GM12892 (cell line): ENCODE measurements around the gene USP7.
A peak's percentile ranks its signal among the peaks of the same experiment; 100 is the strongest.

ENCODE experiments used
- DNase-seq: peaks from one replicate; pipeline ENCODE4 v3.0.0; 2011; ENCODE audit not compliant: insufficient read length
- FAIRE-seq: peaks from 2 replicates; lab custom pipeline; 2011; peaks lifted over from hg19 to GRCh38; lab: Jason Lieb, UNC
- POLR2A ChIP-seq: IDR thresholded peaks from 2 replicates; pipeline ENCODE4 v1.6.1; 2011; ENCODE audit warnings: low read depth, low read length, control low read depth
- POLR2AphosphoS5 ChIP-seq: IDR thresholded peaks from 2 replicates; pipeline ENCODE4 v1.6.1; 2011; ENCODE audit warnings: low read depth, low read length, control low read depth
- TAF1 ChIP-seq: IDR thresholded peaks from 2 replicates; pipeline ENCODE4 v1.6.1; 2011; ENCODE audit warnings: low read depth, mild to moderate bottlenecking, control low read depth, low read length, borderline replicate concordance

The USP7 gene

DNA sequence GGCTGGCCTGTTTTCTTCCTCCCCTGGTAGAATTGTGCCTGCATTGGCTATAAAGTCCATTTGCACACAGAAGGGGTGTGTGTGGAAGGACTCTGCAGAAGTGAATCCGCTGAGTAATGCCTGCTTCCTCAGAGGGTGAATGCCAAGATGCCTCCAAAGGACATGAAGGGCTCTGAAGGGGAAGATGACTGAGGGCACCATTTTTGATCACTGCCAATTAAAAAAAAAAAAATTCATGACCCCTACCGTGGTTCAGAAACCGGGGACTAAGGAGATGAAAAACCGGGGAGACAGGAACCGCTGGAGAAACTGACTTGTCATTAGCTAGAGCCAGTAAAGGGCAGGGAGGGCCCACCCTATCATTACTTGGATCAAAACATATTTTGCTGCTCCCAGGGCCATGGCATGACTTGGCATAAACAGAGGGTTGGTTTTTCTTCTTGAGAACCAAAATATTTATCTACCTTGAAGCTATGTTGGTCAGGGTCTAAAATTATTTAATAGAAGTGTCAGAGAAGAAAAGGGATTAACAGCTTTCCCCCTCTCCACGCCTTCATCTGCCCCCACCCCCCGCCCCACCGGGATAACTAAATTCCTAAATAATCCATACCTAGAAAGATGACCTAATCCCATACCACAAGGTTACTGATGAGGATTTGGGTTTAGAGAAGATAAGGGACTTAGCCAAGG is 3.6 kb upstream of the USP7 start:
- TF ChIP-seq POLR2A (no peak), TAF1 (no peak), POLR2AphosphoS5 (no peak)
- DNase-seq (no peak), FAIRE-seq (no peak)

DNA sequence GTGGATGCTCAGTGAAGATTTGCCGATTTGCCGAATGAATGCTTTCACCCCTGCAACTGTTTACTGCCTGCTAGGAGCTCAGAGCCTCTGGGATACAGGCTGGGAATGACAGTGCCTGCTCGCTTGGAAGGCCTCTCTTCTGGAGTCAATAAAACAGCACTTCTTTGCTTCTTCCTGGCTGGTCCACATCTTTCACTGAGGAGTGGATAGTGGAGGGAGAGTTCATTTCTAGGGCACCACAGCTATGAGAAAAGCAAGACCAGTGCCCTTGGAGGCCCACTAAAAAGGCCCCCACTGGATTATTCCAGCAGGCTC is 3.1 kb upstream of the USP7 start:
- no peak for DNase-seq
- TF ChIP-seq POLR2AphosphoS5 (no peak), TAF1 (no peak), POLR2A (no peak)
- no peak for FAIRE-seq

DNA sequence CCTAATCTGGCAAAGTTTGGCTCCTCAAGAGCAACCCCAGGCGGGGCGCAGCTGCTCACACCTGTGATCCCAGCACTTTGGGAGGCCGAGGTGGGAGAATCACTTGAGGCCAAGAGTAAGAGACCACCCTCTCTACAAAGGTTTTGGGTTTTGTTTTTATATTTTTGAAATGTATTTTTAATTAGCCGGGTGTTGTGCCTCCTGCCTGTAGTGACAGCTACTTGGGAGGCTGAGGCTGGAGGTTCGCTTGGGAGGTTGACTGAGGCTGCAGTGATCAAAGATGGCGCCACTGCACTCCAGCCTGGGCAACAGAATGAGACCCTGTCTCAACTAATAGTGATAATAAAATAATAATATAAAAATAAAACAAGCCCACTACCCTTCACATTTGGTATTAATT is 756 bp upstream of the USP7 start:
- no peak for FAIRE-seq
- TF ChIP-seq POLR2AphosphoS5 = no peak
- no peak for TF ChIP-seq POLR2A
- TF ChIP-seq TAF1 = no peak
- DNase-seq = no peak

DNA sequence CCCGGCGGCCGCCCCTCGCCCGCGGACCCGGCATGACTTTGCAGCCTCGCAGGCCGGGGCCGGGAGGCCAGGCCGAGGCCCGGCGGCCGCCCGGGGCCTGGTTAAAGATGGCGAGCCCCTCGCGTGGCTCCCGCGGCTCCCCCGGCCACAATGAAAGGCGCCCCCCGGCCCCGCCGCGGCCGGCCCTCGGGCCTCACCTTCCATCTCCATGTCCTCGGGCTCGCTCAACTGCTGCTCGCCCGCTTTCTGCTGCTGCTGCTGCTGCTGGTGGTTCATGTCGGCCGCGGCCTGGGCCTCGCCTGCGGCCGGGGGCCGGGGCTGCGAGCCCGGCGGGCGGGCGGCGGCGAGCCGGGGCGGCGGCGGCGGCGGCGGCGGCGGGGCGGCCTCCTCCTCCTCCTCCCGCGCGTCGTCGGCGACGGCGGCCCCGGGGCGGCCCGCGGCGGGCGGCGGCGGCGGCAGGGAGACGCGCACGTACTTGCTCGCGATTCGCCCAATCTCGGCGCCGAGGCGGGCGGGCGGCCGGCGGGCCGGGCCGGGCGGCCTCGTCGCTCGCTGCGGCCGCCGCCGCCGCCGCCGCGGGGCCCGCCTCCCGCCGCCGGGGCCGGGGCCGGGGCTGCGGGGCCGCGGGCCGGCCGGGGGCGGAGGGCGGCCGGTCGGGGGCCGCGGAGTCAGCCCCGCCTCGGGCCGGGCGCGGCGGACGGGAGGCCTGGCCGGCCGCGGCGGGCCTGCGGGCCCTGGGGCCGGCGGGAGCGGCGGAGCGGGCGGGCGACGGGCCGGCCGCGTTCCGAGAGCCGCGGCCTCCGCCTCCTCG is 491 bp downstream of the USP7 start:
- TF ChIP-seq POLR2AphosphoS5 (no peak), TAF1 (no peak), POLR2A (no peak)
- FAIRE-seq (no peak), DNase-seq (no peak)

DNA sequence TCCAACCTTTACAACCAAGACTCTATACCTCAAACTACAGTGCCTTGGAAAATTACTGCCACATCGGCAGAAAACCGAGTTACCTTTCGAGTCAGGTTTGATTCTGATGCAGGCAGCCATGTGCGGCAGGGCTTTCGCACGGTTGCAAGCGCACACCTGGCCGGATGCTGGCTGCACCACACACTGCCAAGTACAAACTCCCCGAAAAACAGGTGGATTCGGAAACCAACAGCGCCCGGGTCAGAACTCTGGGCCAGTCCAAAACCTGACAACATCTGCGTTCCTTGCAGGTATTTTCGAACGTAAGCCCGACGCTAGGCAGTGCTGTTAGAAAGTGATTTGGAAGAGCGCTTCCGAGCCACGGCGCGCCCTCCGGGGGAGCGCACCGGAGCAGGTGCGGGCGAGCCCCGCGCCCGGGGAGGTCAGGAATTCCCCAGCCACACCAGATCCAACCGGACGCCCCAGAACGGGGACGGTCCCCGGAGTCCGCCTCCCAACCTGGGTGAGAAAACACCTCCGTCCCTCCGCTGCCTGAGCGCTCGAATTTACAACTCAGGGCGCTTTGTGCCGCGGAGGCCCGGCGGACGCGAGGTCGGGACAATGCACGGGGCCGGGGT is 1.2 kb downstream of the USP7 start:
- peak; percentile 38 for FAIRE-seq
- peak; percentile 55 for DNase-seq
- no peak for TF ChIP-seq TAF1
- 0 out of 2 replicates have a peak, but pooled peaks have one; percentile 1 for TF ChIP-seq POLR2A
- TF ChIP-seq POLR2AphosphoS5 = peak; percentile 23; the same call in 1 of the 2 replicates

DNA sequence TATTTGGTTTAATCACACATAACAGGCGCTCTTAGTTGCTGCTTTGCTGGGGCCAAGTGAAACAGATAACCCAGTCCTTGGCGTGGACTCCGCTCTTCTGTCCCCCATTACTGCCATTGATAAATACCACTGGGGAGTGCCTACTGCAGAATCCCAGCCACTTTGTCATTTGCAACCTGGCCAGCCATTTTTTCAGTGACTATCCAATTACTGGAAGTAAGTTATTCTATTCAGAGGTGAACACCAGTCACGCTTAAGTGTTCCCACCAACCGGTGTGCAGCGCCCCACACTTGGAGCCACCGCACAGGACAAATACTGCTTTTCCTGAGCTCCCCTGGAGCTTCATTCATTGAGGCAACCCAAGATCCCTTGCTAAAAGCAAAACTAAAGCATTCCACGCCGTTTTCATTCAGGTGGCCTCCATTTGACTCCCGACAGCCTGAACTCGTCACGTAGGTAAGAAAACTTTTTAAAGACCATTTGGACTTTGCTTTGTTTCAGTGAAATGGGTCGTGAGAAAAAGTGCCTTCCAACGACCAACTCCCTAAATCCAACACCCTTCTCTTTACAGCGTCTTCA is 1.8 kb downstream of the USP7 start:
- FAIRE-seq = no peak
- no peak for DNase-seq
- TF ChIP-seq POLR2AphosphoS5 (no peak), TAF1 (no peak)

DNA sequence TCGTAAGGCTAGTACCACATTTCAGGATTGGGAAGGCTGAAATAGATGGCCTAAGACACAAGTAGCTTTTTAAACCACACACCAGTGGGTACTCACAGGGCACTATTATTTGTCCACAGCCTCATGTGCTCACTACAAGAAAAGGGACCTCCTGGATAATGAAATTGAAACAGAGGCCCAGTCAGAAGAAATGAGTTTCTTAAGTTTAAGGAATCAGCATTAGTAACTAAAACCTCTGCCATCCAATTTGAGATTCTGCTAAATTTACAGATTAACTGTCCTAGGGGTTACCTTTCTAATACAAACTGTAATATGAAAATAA is 3.0 kb downstream of the USP7 start:
- no peak for FAIRE-seq
- DNase-seq = no peak
- TF ChIP-seq TAF1 (no peak), POLR2AphosphoS5 (no peak), POLR2A (no peak)

DNA sequence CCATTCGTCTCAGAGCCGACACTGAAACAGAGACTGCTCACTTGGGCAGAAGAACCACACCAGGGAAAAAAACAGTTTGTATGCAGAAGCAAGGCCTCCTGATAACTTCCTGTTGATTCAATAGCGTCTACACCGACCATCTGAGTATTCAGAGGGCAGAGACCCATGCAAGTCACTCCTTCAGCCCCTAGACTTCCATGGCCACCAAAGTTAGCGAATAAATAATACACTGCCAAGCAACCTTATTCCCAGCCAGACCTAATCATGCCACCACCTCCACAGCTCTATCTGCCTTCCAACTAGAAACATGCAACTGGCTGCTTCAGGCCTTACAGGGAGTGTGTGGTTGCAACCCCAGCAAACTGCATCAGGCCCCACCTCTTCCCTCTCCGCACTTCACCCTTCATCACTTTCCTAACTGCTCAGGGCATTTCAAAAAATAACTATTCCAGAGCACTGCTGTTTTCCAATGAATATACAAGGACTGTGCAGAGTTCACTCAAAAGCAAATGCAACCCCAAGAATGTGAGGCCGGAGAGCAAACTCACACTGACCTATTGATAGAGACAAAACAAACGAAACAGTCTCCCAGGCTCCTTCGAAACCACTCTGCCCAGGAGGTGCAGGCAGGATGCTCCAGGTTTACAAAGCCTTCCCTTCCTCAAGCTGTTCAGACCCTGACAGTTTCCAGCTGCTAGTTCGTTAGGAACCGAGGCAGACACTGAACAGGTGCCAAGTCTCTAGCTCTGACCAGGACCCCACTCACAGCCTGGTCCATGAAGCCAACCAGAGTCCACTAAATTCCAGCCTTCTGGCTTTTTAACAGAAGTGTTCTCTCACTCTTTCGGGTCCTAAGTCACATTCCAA is 3.6 kb downstream of the USP7 start:
- DNase-seq (no peak), FAIRE-seq (no peak)
- TF ChIP-seq POLR2A (no peak), POLR2AphosphoS5 (no peak), TAF1 (no peak)

DNA sequence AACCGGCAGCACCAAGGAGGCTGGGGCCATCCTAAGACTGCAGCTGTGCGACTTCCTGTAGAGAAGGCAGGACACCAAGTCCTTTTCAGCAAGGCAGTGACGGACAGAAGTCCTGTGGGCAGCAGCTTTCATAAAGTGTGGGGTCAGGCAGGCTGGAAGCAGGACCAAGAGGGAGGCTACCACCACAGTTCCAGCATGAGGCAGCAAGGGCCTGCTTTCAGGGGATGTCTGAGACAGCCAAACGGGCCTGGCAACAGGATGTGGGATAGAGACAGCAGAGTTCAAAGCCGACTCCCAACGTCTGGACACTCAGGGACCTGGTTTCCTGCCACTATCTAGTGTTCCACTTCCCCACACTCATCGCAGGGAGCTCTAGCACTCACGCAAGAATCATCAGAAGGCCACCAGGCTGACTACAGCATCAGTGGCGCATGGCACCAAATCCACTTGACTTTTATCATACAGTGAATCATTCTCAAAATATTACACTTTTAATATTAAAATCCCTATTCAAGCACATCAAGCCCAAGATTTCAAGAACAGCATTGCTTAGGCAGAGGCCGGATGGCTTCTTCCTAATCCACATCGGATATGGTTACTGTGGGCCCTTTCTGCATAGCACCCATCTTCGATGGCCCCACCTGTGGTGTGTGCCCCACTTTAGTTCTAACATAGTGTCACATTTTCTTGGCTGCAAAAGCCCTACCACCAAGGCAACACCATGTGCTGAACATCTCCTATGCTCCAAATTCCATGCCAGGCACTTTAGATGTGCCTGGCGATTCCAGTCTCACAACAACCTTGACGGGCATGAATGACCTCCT is 5.2 kb downstream of the USP7 start:
- no peak for FAIRE-seq

DNA sequence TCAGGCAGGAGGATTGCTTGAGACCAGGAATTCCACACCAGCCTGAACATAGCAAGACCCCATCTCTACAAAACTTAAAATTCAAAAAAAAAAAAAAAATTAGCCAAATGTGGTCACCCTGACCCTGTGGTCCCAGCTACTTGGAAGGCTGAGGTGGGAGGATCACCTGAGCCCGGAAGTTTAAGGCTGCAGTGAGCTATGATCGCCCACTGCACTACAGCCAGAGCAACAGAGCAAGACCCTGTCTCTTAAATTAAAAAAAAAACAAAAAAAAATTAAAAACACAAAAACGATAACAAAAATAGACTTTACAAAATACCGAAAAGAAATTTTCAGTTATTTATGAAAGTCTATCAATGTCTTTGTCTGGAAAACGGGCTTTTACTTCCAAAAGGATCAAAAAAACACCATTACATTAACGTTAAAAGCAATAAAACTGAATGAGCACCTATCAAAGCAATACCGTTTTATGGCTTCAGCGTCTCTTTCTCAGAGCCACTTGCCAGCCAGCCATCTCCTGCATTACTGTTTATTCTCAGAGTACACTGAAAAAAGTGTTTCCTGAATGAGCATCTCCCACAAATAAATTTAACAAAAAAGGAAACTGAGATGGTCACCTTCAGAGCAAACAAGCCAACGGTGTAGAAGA is 6.1 kb downstream of the USP7 start:
- TF ChIP-seq POLR2A = no peak
- TF ChIP-seq POLR2AphosphoS5 = no peak
- TF ChIP-seq TAF1 = no peak
- DNase-seq (no peak), FAIRE-seq (no peak)

More for the DNA sequence above, 5.2 kb downstream of the USP7 start:
- TF ChIP-seq POLR2A (no peak), TAF1 (no peak), POLR2AphosphoS5 (no peak)
- no peak for DNase-seq
